Ishikawa (cell line): ENCODE data around the gene EPOP.

ENCODE experiments used
- USF1 ChIP-seq: IDR thresholded peaks from 2 replicates; pipeline ENCODE4 v1.6.1; 2012
- YY1 ChIP-seq: IDR thresholded peaks from 2 replicates; pipeline ENCODE4 v1.6.1; 2012; ENCODE audit warnings: low read depth

GRCh38 chr17:38704606-38705522, 30.1 kb upstream of the EPOP start, which contains the start of gene MLLT6:
- TF ChIP-seq YY1: peak; percentile 79
- TF ChIP-seq USF1: no peak
